ENCODE data around the gene LMNTD1.

LMNTD1 gene

GRCh38 chr12:25583545-25583944 lies 30.5 kb upstream of the LMNTD1 start:
- TF ChIP-seq POLR2AphosphoS5 (IDR thresholded peaks at IDR 0.05; ENCODE audit: low read depth, low read length) (no peak), POLR2A (IDR thresholded peaks at IDR 0.05; ENCODE audit: low read depth, low read length) (no peak), TAF1 (IDR thresholded peaks at IDR 0.05; ENCODE audit: borderline replicate concordance, low read depth, low read length) (no peak)
- no peak for FAIRE-seq
- DNase-seq (ENCODE audit: insufficient read length): no peak

- DNase-seq (ENCODE audit: insufficient read length): no peak
- FAIRE-seq: no peak
- TF ChIP-seq TAF1 (IDR thresholded peaks at IDR 0.05; ENCODE audit: borderline replicate concordance, low read depth, low read length) (no peak), POLR2A (IDR thresholded peaks at IDR 0.05; ENCODE audit: low read depth, low read length) (no peak), POLR2AphosphoS5 (IDR thresholded peaks at IDR 0.05; ENCODE audit: low read depth, low read length) (no peak)
Measured at GRCh38 chr12:25581067-25581466, 28.0 kb upstream of the LMNTD1 start.

DNA sequence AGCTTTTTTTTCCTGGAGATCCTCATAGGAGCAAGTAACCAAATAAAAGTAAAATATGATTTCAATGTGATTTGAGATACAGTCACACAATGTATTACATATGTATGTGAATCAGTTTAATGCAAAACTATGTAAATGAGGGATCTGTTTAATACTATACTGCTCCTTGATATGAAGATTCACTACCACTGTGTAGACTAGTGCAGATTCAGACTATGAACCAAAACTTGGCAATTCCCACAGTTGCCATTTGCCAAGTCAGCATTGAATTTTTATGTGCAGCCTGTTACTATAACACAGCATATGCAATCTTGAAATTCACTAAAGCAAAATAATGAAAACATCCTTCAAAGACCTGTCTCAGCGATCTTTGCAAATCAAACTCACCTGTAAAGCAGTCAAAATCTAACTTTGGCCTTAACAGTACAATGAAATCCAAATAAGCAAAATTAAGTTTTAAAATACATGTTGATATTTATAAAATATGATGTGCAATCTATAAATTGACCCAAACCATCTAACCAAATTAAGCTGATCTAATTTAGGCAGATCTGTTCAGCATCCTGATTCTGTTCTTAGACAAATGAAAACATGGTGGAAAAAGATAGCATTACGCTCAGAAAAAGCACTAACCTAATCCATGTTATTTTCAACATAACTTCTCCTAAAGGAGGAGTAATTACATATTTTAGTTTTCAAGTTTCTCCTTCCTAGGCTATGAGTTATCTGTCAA lies 25.5 kb upstream of the LMNTD1 start:
- no peak for DNase-seq (ENCODE audit: insufficient read length)
- TF ChIP-seq POLR2AphosphoS5 (IDR thresholded peaks at IDR 0.05; ENCODE audit: low read depth, low read length): no peak
- no peak for FAIRE-seq

DNA sequence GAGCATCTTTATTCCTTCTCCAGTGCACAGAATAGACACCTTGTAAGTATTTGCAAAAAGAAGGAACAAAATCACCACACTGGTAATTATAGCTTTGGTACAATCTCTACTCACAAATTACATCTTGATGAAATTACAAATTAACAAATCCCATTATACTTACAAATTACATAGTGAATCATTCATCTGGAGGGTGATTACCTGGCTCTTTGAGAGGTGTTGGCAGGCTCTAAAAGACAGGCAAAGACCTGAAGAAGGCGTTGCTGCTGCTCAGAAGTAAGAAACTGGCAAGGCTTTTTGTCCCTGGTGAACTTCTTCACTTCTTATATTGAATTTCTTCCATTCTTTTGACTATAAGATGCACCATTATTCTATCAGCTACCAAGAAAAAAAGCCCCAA lies 21.7 kb upstream of the LMNTD1 start:
- TF ChIP-seq POLR2AphosphoS5 (IDR thresholded peaks at IDR 0.05; ENCODE audit: low read depth, low read length): no peak
- TF ChIP-seq POLR2A (IDR thresholded peaks at IDR 0.05; ENCODE audit: low read depth, low read length): no peak
- no peak for TF ChIP-seq TAF1 (IDR thresholded peaks at IDR 0.05; ENCODE audit: borderline replicate concordance, low read depth, low read length)
- DNase-seq (ENCODE audit: insufficient read length): no peak
- no peak for FAIRE-seq

- TF ChIP-seq TAF1 (IDR thresholded peaks at IDR 0.05; ENCODE audit: borderline replicate concordance, low read depth, low read length): no peak
- no peak for TF ChIP-seq POLR2AphosphoS5 (IDR thresholded peaks at IDR 0.05; ENCODE audit: low read depth, low read length)
- TF ChIP-seq POLR2A (IDR thresholded peaks at IDR 0.05; ENCODE audit: low read depth, low read length): no peak
- FAIRE-seq (no peak), DNase-seq (ENCODE audit: insufficient read length) (no peak)
Measured at GRCh38 chr12:25573346-25573745, 20.3 kb upstream of the LMNTD1 start.

GRCh38 chr12:25570418-25570817 lies 17.3 kb upstream of the LMNTD1 start:
- DNase-seq (ENCODE audit: insufficient read length): no peak
- TF ChIP-seq TAF1 (IDR thresholded peaks at IDR 0.05; ENCODE audit: borderline replicate concordance, low read depth, low read length): no peak
- no peak for TF ChIP-seq POLR2A (IDR thresholded peaks at IDR 0.05; ENCODE audit: low read depth, low read length)
- TF ChIP-seq POLR2AphosphoS5 (IDR thresholded peaks at IDR 0.05; ENCODE audit: low read depth, low read length): no peak
- FAIRE-seq: no peak

DNA sequence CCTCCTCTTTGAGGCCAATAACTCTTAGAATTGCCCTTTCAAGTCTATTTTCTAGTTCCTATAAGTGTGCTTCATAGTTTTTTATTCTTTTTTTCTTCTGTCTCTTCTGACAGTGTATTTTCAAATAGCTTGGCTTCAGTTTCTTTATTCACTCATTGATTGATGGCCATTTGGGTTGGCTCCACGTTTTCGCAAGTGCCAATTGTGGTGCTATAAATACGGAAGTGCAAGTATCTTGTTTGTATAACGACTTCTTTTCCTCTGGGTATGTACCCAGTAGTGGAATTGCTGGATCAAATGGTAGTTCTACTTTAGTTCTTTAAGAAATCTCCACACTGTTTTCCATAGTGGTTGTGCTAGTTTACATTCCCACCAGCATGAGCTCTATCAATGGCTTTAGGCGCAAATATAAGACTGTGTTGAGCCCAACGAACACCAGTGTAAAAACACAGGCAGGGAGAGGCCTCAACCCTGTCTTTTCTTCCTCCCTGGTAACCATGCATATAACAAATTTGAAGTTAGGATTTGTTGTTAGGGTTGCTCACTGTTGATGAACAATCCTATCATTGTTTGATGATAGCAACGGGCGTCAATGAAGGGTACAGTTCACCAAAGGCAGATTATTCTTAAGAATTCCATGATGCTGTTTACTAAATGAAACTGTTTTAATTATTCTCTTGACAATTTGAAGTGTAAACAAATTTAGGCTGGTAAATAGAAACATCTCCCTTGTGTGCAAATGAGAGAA lies 13.3 kb upstream of the LMNTD1 start:
- FAIRE-seq (no peak), DNase-seq (ENCODE audit: insufficient read length) (no peak)
- TF ChIP-seq TAF1 (IDR thresholded peaks at IDR 0.05; ENCODE audit: borderline replicate concordance, low read depth, low read length): no peak
- no peak for TF ChIP-seq POLR2AphosphoS5 (IDR thresholded peaks at IDR 0.05; ENCODE audit: low read depth, low read length)
- no peak for TF ChIP-seq POLR2A (IDR thresholded peaks at IDR 0.05; ENCODE audit: low read depth, low read length)

- no peak for FAIRE-seq
- no peak for DNase-seq (ENCODE audit: insufficient read length)
- TF ChIP-seq POLR2AphosphoS5 (IDR thresholded peaks at IDR 0.05; ENCODE audit: low read depth, low read length): no peak
- TF ChIP-seq TAF1 (IDR thresholded peaks at IDR 0.05; ENCODE audit: borderline replicate concordance, low read depth, low read length): no peak
- no peak for TF ChIP-seq POLR2A (IDR thresholded peaks at IDR 0.05; ENCODE audit: low read depth, low read length)
Measured at GRCh38 chr12:25558586-25558985, 5.5 kb upstream of the LMNTD1 start.

- TF ChIP-seq POLR2AphosphoS5 (IDR thresholded peaks at IDR 0.05; ENCODE audit: low read depth, low read length): no peak
- TF ChIP-seq TAF1 (IDR thresholded peaks at IDR 0.05; ENCODE audit: borderline replicate concordance, low read depth, low read length): no peak
- no peak for TF ChIP-seq POLR2A (IDR thresholded peaks at IDR 0.05; ENCODE audit: low read depth, low read length)
- no peak for FAIRE-seq
- DNase-seq (ENCODE audit: insufficient read length): no peak
Measured at GRCh38 chr12:25557830-25558436, 4.8 kb upstream of the LMNTD1 start.

DNA sequence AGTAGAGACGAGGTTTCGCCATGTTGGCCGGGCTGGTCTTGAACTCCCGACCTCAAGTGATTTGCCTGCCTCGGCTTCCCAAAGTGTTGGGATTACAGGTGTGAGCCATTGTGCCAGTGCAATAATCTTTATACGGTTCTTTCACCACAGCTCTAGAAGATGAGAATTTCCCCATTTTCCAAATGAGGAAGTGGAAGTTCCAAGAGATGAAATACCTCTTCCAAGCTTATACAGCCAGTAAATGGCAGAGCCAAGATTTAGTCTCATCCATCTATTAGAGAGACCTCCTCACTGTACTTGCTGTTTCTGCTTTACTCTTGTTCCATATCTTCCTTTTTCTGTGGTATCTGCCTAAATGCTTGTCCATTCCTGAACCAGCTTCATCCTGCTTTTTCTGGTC lies 3.1 kb upstream of the LMNTD1 start:
- TF ChIP-seq POLR2A (IDR thresholded peaks at IDR 0.05; ENCODE audit: low read depth, low read length) (no peak), POLR2AphosphoS5 (IDR thresholded peaks at IDR 0.05; ENCODE audit: low read depth, low read length) (no peak), TAF1 (IDR thresholded peaks at IDR 0.05; ENCODE audit: borderline replicate concordance, low read depth, low read length) (no peak)
- DNase-seq (ENCODE audit: insufficient read length) (no peak), FAIRE-seq (no peak)

- DNase-seq (ENCODE audit: insufficient read length) (no peak), FAIRE-seq (no peak)
- TF ChIP-seq TAF1 (IDR thresholded peaks at IDR 0.05; ENCODE audit: borderline replicate concordance, low read depth, low read length) (no peak), POLR2AphosphoS5 (IDR thresholded peaks at IDR 0.05; ENCODE audit: low read depth, low read length) (no peak), POLR2A (IDR thresholded peaks at IDR 0.05; ENCODE audit: low read depth, low read length) (no peak)
Measured at GRCh38 chr12:25552681-25553080, 402 bp downstream of the LMNTD1 start.

DNA sequence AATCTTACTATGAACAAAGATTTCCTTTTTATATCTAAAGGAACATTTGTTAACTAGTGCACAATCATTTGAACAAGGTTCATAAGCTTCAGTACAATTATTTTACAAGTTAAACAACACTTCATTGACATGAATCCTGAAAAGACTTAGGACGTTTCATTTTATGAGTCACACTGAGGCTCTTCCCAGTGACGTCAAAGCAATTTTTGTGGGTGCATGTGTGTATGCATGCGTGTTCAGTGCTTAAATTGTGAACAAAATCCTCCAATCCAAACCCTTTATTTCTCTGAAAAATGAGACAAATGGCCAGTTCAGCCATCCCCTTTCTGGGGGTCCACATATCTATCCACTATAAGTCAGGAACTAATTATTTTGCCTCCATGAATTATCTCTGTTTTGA lies 2.9 kb downstream of the LMNTD1 start:
- TF ChIP-seq POLR2AphosphoS5 (IDR thresholded peaks at IDR 0.05; ENCODE audit: low read depth, low read length) (no peak), TAF1 (IDR thresholded peaks at IDR 0.05; ENCODE audit: borderline replicate concordance, low read depth, low read length) (no peak), POLR2A (IDR thresholded peaks at IDR 0.05; ENCODE audit: low read depth, low read length) (no peak)
- FAIRE-seq: no peak
- no peak for DNase-seq (ENCODE audit: insufficient read length)

Measured in GM12892 (cell line).